ENCODE measurements around the gene PPARA. TPM values are rescaled to one million over a fixed set of nuclear protein-coding genes. Genes with fewer than 3 reads are reported as not detected.
A peak's percentile ranks its signal among the peaks of the same experiment; 100 is the strongest.

Gene PPARA
- total and polyA plus RNA-seq, 2 of the 4 experiments (the other 2 are of a cell fraction): 3.1 to 7.0 TPM

DNA sequence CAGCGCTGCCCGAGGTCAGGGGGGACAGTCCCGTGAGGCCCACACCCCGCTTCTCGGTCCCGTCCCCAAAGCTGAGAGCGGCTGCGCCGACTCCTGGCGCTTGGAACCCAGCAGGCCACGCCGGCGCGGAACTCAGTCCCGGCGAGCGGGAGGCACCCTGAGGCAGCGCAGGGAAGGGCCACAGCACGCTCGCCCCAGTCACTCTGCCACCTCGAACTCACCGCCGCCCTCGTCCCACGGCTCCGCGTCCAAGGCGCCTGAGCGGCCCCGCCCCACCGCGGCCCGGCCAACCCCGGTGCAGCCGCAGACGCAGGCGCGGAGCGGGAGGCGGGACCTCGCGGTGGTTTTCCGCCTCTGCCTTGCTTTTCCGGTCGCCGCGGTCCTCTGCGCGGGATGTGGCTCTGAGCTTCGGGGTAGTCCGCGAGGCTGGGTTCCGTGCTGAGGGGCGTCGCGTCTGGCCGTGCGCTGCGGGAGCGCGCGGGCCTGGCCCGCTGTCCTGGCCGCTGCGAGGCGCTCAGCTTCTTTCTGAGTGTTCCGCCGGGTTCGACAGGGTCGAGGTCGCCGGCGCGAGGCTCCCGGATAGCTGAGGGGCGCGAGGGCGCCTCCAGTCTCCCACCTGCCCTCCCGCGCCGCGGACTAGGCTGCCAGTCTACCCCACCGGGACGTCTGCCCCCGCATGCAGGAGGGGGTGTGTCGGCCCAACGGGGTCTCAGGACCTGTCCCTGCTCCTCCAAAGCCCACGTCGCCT lies 99.9 kb downstream of the PPARA start, which contains the start of gene CDPF1 (continued):
- TF ChIP-seq, protein P1, sequence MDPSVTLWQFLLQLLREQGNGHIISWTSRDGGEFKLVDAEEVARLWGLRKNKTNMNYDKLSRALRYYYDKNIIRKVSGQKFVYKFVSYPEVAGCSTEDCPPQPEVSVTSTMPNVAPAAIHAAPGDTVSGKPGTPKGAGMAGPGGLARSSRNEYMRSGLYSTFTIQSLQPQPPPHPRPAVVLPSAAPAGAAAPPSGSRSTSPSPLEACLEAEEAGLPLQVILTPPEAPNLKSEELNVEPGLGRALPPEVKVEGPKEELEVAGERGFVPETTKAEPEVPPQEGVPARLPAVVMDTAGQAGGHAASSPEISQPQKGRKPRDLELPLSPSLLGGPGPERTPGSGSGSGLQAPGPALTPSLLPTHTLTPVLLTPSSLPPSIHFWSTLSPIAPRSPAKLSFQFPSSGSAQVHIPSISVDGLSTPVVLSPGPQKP (IDR thresholded peaks at IDR 0.05; ENCODE audit: borderline replicate concordance, low read depth, low read length): no peak
- no peak for TF ChIP-seq CEBPB (IDR thresholded peaks at IDR 0.05; ENCODE audit: low read depth, low read length)

- Histone ChIP-seq H4K20me1 (ENCODE audit: insufficient read depth, low read length) (no peaks in the 10 kb centered on the region; the same call in 1 of the 2 replicates), H3K36me3 (ENCODE audit: control insufficient read depth, insufficient read depth, low read length) (peaks cover 3% of the 10 kb centered on the region; the same call in 1 of the 2 replicates), H2AK9ac (replicated peaks; ENCODE audit: low read depth, low read length, poor library complexity) (peak overlapping the region; percentile 96), H3K4ac (ENCODE audit: low read depth, low read length) (peak overlapping the region; percentile 72), H3K14ac (replicated peaks; ENCODE audit: low read depth, low read length) (peak overlapping the region; percentile 84), H3K4me1 (ENCODE audit: control insufficient read depth, insufficient read depth, low read length) (peaks cover 4% of the 10 kb centered on the region; the same call in 1 of the 2 replicates), H3K18ac (ENCODE audit: low read depth, low read length) (no peak overlapping the region), H2BK120ac (ENCODE audit: low read depth, low read length) (no peak overlapping the region), H4K91ac (ENCODE audit: insufficient read depth, low read depth, low read length) (peak overlapping the region; percentile 36; the same call in 1 of the 2 replicates), H3K79me1 (ENCODE audit: low read depth in 1 of 2, low read length in 2 of 2) (peaks cover 15 to 42% of the 10 kb centered on the region in 2 experiments), H3K4me2 (ENCODE audit: low read depth, low read length) (peak overlapping the region; percentile 68), H4K8ac (ENCODE audit: low read depth in 2 of 2, low read length in 2 of 2) (peak overlapping the region; percentile 89 to 91), H3K9ac (ENCODE audit: low read depth, low read length) (peak overlapping the region; percentile 75), H3K9me1 (ENCODE audit: insufficient read depth, low read length) (peaks cover 21% of the 10 kb centered on the region), H3K4me3 (ENCODE audit: insufficient read depth, low read depth, low read length) (peak overlapping the region; percentile 96), H3K27ac (ENCODE audit: insufficient read depth, low read length) (peak overlapping the region; percentile 68; the same call in 1 of the 2 replicates), H3K56ac (ENCODE audit: extremely low read depth, insufficient read depth, low read length) (no peak overlapping the region), H2AK5ac (ENCODE audit: low read depth, low read length) (peak overlapping the region; percentile 75), H2BK20ac (ENCODE audit: low read depth, low read length) (no peak overlapping the region), H3K27me3 (ENCODE audit: control insufficient read depth, insufficient read depth, low read length) (no peaks in the 10 kb centered on the region), H3K9me3 (ENCODE audit: control insufficient read depth, insufficient read depth, low read length) (no peaks in the 10 kb centered on the region), H2BK15ac (ENCODE audit: low read depth, low read length) (no peak overlapping the region), H3K23ac (ENCODE audit: low read depth, low read length) (peak overlapping the region; percentile 77; the same call in 1 of the 2 replicates), H2BK5ac (ENCODE audit: low read depth, low read length, poor library complexity, severe bottlenecking) (no peak overlapping the region), H2AFZ (replicated peaks; ENCODE audit: low read length, poor library complexity) (peak overlapping the region; percentile 94), H4K5ac (ENCODE audit: low read depth, low read length) (no peak overlapping the region)
- dilution Hi-C loops (cut with HindIII; ENCODE audit: low sequenced_read_pairs, unreplicated experiment) (no loop called here), intact Hi-C loops (cut with micrococcal nuclease) (no loop called here), in situ Hi-C loops (cut with MboI; ENCODE audit: low sequenced_read_pairs) (no loop called here)
- no peak for TF ChIP-seq POLR2A (IDR thresholded peaks at IDR 0.05; ENCODE audit: low read depth, low read length)
- no peak for TF ChIP-seq RFX5 (IDR thresholded peaks at IDR 0.05; ENCODE audit: low read depth, low read length)
- no peak for TF ChIP-seq CEBPB (IDR thresholded peaks at IDR 0.05; ENCODE audit: low read depth, low read length)
- TF ChIP-seq, protein P1 (IDR thresholded peaks at IDR 0.05; ENCODE audit: borderline replicate concordance, low read depth, low read length): no peak
- no peak for TF ChIP-seq BHLHE40 (IDR thresholded peaks at IDR 0.05; ENCODE audit: low read depth, low read length)
- TF ChIP-seq MAZ (IDR thresholded peaks at IDR 0.05; ENCODE audit: borderline replicate concordance, low read depth, low read length): no peak
- no peak for TF ChIP-seq NFE2L2 (IDR thresholded peaks at IDR 0.05; ENCODE audit: low read depth, low read length)
- no peak for TF ChIP-seq FOS (IDR thresholded peaks at IDR 0.05; ENCODE audit: low read depth, low read length)
- no peak for TF ChIP-seq MXI1 (IDR thresholded peaks at IDR 0.05; ENCODE audit: borderline replicate concordance, low read depth, low read length)
- no peak for TF ChIP-seq RAD21 (IDR thresholded peaks at IDR 0.05; ENCODE audit: low read length)
- TF ChIP-seq SMC3 (IDR thresholded peaks at IDR 0.05; ENCODE audit: low read depth, low read length): no peak
- TF ChIP-seq USF2 (IDR thresholded peaks at IDR 0.05; ENCODE audit: low read depth, low read length): no peak
- TF ChIP-seq RCOR1 (IDR thresholded peaks at IDR 0.05; ENCODE audit: insufficient replicate concordance, low read length): no peak
- BruUV-seq (replicated peaks): no TSS peak
- ATAC-seq (ENCODE audit: low read depth) (no peak), DNase-seq (no peak)
- 18% methylated on average over 20 of the region's 25 CpGs; no CpG with 5 or more reads in 1 of the 2 experiments for WGBS, 2 experiments (ENCODE audit: extremely low coverage in 2 of 2, insufficient read length in 1 of 2)
- POLR2A ChIA-PET (ENCODE audit: unreplicated experiment): interaction anchor here (0.9 kb wide), 1 partner anchor 17 kb away, joined by 4 read pairs; the partner anchor contains the start of gene TTC38
- CTCF ChIA-PET: no interaction called here
Measured at GRCh38 chr22:46250783-46251125, 100.4 kb downstream of the PPARA start.

All from IMR-90 (cell line).